HG03097 (cell line): ENCODE measurements around the gene PRR3.

ENCODE experiments used
- ATAC-seq: cut with Tn5 transposase; IDR thresholded peaks from one replicate; pipeline ENCODE4 v1.9.1; 2021; ENCODE audit not compliant: unreplicated experiment, low FRiP score

PRR3 gene

GRCh38 chr6:30611150-30611855, 54.2 kb downstream of the PRR3 start:
- ATAC-seq: no peak

GRCh38 chr6:30611856-30612194, 54.7 kb downstream of the PRR3 start:
- ATAC-seq: no peak

GRCh38 chr6:30612213-30612612, 55.1 kb downstream of the PRR3 start:
- no peak for ATAC-seq

GRCh38 chr6:30612687-30613248, 55.7 kb downstream of the PRR3 start:
- ATAC-seq: no peak
